ENCODE measurements around the gene CTTNBP2. TPM values are rescaled to one million over a fixed set of nuclear protein-coding genes. Genes with fewer than 3 reads are reported as not detected.

CTTNBP2 gene
- total RNA-seq, 1 donor from 2014 or later = 6.3 TPM

- DNase-seq = no peak
- Histone ChIP-seq H3K9me3 (no peaks in the 10 kb centered on the region), H3K4me3 (no peak overlapping the region), H3K4me1 (no peaks in the 10 kb centered on the region), H3K27me3 (no peaks in the 10 kb centered on the region), H3K36me3 (no peaks in the 10 kb centered on the region), H3K27ac (no peak overlapping the region)
- intact Hi-C loops (cut with DNase I) = no loop called here
- ATAC-seq = no peak
- TF ChIP-seq CTCF (IDR thresholded peaks at IDR 0.05) = no peak
Observed at GRCh38 chr7:117907049-117907640, 33.9 kb upstream of the CTTNBP2 start.

GRCh38 chr7:117902314-117902889, 29.2 kb upstream of the CTTNBP2 start:
- no peak overlapping the region for H3K4me3 ChIP-seq
- H3K9me3 ChIP-seq = no peaks in the 10 kb centered on the region
- H3K4me1 ChIP-seq = no peaks in the 10 kb centered on the region
- DNase-seq = no peak
- H3K36me3 ChIP-seq = no peaks in the 10 kb centered on the region
- ATAC-seq = no peak
- intact Hi-C loops (cut with DNase I) = no loop called here
- TF ChIP-seq CTCF (IDR thresholded peaks at IDR 0.05) = no peak
- H3K27me3 ChIP-seq = no peaks in the 10 kb centered on the region
- H3K27ac ChIP-seq = no peak overlapping the region

GRCh38 chr7:117901089-117901797, 28.0 kb upstream of the CTTNBP2 start:
- DNase-seq (no peak), ATAC-seq (no peak)
- Histone ChIP-seq H3K4me1 (no peaks in the 10 kb centered on the region), H3K36me3 (no peaks in the 10 kb centered on the region), H3K9me3 (no peaks in the 10 kb centered on the region), H3K4me3 (no peak overlapping the region), H3K27me3 (no peaks in the 10 kb centered on the region), H3K27ac (no peak overlapping the region)
- intact Hi-C loops (cut with DNase I) = no loop called here
- no peak for TF ChIP-seq CTCF (IDR thresholded peaks at IDR 0.05)

GRCh38 chr7:117896339-117896738, 23.1 kb upstream of the CTTNBP2 start:
- Histone ChIP-seq H3K4me1 (no peaks in the 10 kb centered on the region), H3K4me3 (no peak overlapping the region), H3K9me3 (no peaks in the 10 kb centered on the region), H3K27ac (no peak overlapping the region), H3K27me3 (no peaks in the 10 kb centered on the region), H3K36me3 (no peaks in the 10 kb centered on the region)
- ATAC-seq (no peak), DNase-seq (no peak)
- TF ChIP-seq CTCF (IDR thresholded peaks at IDR 0.05) = no peak
- intact Hi-C loops (cut with DNase I) = no loop called here

- Histone ChIP-seq H3K27ac (no peak overlapping the region), H3K9me3 (no peaks in the 10 kb centered on the region), H3K4me3 (no peak overlapping the region), H3K36me3 (no peaks in the 10 kb centered on the region), H3K4me1 (no peaks in the 10 kb centered on the region), H3K27me3 (no peaks in the 10 kb centered on the region)
- TF ChIP-seq CTCF (IDR thresholded peaks at IDR 0.05) = no peak
- intact Hi-C loops (cut with DNase I) = no loop called here
- DNase-seq (no peak), ATAC-seq (no peak)
Observed at GRCh38 chr7:117895276-117895675, 22.0 kb upstream of the CTTNBP2 start.
